SH-SY5Y (cell line): ENCODE data around the gene ART4.

Source experiments
- GATA2 ChIP-seq: IDR thresholded peaks from 2 replicates; pipeline ENCODE4 v1.6.1; 2011; ENCODE audit warnings: mild to moderate bottlenecking, low read depth, low read length
- GATA3 ChIP-seq: IDR thresholded peaks from 2 replicates; pipeline ENCODE4 v1.6.1; 2011; ENCODE audit warnings: low read depth, mild to moderate bottlenecking, low read length, moderate library complexity

GRCh38 chr12:14839262-14839661, 4.1 kb downstream of the ART4 start:
- TF ChIP-seq GATA2 (no peak), GATA3 (no peak)
